Muscle layer of colon (tissue), 2 donors: Measurements from ENCODE around the gene CTNND2.
"Not testable (repeated sequence)": the region's sequence is repeated elsewhere in the genome, so short reads cannot be mapped to it uniquely, and the experiment has no call there.

Source experiments
- H3K27ac ChIP-seq: one replicate; pipeline ENCODE4 v1.7.0; 2013; ENCODE audit warnings: low read depth, mild to moderate bottlenecking, low read length, moderate library complexity
- H3K27me3 ChIP-seq, 2 donors: one replicate each; pipeline ENCODE4 v1.7.0; 2013; ENCODE audit warnings: low read length in 2 of 2, mild to moderate bottlenecking in 2 of 2; ENCODE audit not compliant: insufficient read depth in 2 of 2, control insufficient read depth in 1 of 2
- H3K36me3 ChIP-seq: one replicate; pipeline ENCODE4 v1.7.0; 2013; ENCODE audit warnings: mild to moderate bottlenecking, low read length; ENCODE audit not compliant: insufficient read depth
- H3K4me1 ChIP-seq: one replicate; pipeline ENCODE4 v1.7.0; 2013; ENCODE audit warnings: mild to moderate bottlenecking, low read length; ENCODE audit not compliant: insufficient read depth
- H3K4me3 ChIP-seq, 2 donors: one replicate each; pipeline ENCODE4 v1.7.0; 2013; ENCODE audit warnings: low read length in 2 of 2, low read depth in 1 of 2, mild to moderate bottlenecking in 1 of 2, moderate library complexity in 1 of 2
- H3K9ac ChIP-seq: one replicate; pipeline ENCODE4 v1.7.0; 2013; ENCODE audit warnings: low read length
- H3K9me3 ChIP-seq: one replicate; pipeline ENCODE4 v1.7.0; 2013; ENCODE audit warnings: mild to moderate bottlenecking, low read length
- donor health status: abdominal sarcoma.
- donor health status: Adenocarcinoma of cecum.

The CTNND2 gene

GRCh38 chr5:11449217-11449616 is 455.0 kb downstream of the CTNND2 start:
- Histone ChIP-seq H3K36me3 (no peaks in the 10 kb centered on the region), H3K4me1 (no peaks in the 10 kb centered on the region), H3K27me3 (no peaks in the 10 kb centered on the region), H3K9me3 (no peaks in the 10 kb centered on the region), H3K9ac (no peak overlapping the region), H3K27ac (no peak overlapping the region), H3K4me3 (no peak overlapping the region)

DNA sequence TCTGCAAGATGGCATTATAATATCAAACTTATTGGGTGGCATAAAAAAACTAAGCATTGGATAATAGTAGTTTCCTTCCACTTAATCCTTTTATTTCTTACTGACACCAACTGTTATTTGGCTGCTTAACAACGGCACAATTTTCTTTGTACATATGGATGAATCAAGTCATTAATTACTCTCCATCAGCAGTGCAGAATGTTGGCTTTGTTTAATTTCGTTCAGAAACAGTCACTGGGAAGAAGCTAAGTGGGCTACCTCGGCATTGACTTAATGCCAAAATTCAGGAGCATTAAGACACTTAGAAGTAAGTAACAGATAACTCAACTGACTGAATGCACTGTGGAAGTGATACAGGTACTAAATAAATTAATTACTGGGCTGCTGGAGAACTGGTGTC is 460.4 kb downstream of the CTNND2 start:
- H3K4me1 ChIP-seq: no peaks in the 10 kb centered on the region
- no peak overlapping the region for H3K4me3 ChIP-seq
- H3K36me3 ChIP-seq: no peaks in the 10 kb centered on the region
- H3K9ac ChIP-seq: no peak overlapping the region
- H3K27ac ChIP-seq: no peak overlapping the region
- no peaks in the 10 kb centered on the region for H3K27me3 ChIP-seq
- no peaks in the 10 kb centered on the region for H3K9me3 ChIP-seq

- Histone ChIP-seq H3K27ac (no peak overlapping the region), H3K9ac (no peak overlapping the region), H3K36me3 (no peaks in the 10 kb centered on the region), H3K4me1 (no peaks in the 10 kb centered on the region), H3K27me3 (no peaks in the 10 kb centered on the region), H3K9me3 (no peaks in the 10 kb centered on the region), H3K4me3 (no peak overlapping the region)
These were observed 472.1 kb downstream of the CTNND2 start for GRCh38 chr5:11432116-11432515.

GRCh38 chr5:11429254-11429653 is 475.0 kb downstream of the CTNND2 start:
- Histone ChIP-seq H3K9me3 (no peaks in the 10 kb centered on the region), H3K9ac (no peak overlapping the region), H3K27ac (no peak overlapping the region), H3K4me1 (no peaks in the 10 kb centered on the region), H3K4me3 (no peak overlapping the region), H3K36me3 (no peaks in the 10 kb centered on the region), H3K27me3 (no peaks in the 10 kb centered on the region)

DNA sequence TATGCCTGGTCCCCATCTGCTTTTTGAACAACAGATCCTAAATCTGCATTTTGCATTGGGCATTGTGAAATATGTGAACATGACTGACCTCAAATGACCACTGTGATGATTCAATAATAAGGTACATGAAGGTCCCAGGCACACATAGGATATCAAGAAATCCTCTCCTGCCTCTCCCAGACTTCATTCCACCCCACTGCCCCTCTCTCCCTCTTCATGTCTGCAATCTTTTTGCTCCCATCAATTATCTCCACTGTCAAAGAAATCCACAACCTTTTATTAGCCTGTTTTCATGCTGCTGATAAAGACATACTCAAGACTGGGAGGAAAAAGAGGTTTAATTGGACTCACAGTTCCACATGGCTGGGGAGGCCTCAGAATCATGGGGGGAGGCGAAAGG is 476.7 kb downstream of the CTNND2 start:
- no peaks in the 10 kb centered on the region for H3K36me3 ChIP-seq
- H3K4me1 ChIP-seq: no peaks in the 10 kb centered on the region
- H3K27ac ChIP-seq: no peak overlapping the region
- no peaks in the 10 kb centered on the region for H3K9me3 ChIP-seq
- H3K9ac ChIP-seq: no peak overlapping the region
- no peaks in the 10 kb centered on the region for H3K27me3 ChIP-seq
- H3K4me3 ChIP-seq: no peak overlapping the region

DNA sequence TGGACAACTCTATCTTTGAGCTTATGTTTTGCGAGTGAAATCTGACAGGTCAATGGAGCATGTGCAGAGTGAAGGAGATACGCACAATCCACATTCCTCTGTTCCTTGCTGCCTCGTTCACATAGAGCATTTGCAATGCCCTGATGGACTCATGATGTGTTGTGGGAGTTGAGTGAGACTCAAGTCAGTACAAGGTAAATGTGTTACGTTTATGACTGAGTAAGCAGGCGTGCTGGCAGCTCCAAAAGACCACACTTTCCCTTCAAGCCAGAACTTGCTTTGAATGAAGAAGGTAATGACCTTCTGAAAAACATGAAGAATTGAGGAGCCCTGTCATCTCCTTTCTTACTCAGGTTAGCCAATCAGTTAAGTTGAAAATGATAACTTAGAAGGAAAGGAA is 477.8 kb downstream of the CTNND2 start:
- Histone ChIP-seq H3K4me1 (no peaks in the 10 kb centered on the region), H3K9ac (no peak overlapping the region), H3K4me3 (no peak overlapping the region), H3K27ac (no peak overlapping the region), H3K9me3 (no peaks in the 10 kb centered on the region), H3K27me3 (no peaks in the 10 kb centered on the region), H3K36me3 (no peaks in the 10 kb centered on the region)

DNA sequence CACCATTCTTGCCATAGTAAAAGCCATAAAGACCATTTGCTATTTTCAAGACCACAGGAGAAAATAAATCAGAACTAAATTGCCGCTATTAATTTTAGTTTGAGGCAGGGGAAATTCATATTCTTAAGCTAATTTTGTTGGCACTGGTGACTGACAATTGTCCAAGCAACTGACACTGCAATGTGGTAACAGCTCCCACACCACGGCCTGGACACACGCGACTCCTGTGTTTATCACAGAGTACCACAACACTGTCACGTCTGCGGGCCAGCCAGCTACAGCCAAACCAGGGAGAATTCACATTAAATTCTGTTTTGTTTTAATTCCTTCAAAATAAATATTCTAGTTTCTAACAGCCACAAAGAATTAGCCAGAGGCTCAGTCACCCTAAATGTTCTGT is 481.9 kb downstream of the CTNND2 start:
- Histone ChIP-seq H3K36me3 (no peaks in the 10 kb centered on the region), H3K4me1 (no peaks in the 10 kb centered on the region), H3K27me3 (no peaks in the 10 kb centered on the region), H3K27ac (no peak overlapping the region), H3K9me3 (no peaks in the 10 kb centered on the region), H3K9ac (no peak overlapping the region), H3K4me3 (no peak overlapping the region)

DNA sequence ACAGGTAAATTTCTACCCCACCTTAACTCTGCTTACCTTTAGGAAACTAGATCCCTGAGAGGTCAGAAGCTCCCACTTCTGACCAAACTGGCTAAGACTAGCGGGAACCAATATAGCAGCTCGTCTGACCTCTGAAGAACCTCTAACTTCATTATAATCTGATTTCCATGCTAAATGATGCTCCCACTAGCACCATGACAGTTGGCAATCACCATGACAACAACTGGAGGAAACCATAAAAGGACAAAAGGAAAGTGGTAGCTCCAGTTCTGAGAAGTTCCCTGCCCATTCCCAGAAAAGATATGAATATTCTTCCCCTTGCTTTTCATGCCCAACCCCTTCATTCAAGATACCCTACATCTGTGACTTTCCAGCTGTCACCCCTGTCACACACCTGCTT is 483.3 kb downstream of the CTNND2 start:
- no peaks in the 10 kb centered on the region for H3K4me1 ChIP-seq

DNA sequence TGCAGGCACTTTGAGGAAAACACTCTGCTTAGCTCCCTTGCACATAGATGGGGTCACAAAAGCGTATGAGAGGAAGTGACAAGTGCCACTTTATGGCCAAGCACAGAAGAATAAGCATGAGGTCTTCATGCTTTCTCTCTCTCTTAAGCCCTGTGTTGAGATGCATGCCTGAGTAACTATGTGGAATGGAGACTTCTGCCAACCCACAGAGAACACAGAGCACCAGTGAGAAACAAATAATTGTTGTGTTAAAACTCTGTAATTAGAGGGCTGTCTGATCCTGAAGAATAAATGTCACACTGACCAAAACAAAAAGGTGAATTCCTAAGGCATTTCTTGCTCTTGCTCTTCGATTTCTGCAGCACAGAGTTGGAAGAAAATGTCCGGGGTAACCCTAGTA is 488.5 kb downstream of the CTNND2 start:
- Histone ChIP-seq H3K9me3 (no peaks in the 10 kb centered on the region), H3K27ac (no peak overlapping the region), H3K4me3 (no peak overlapping the region), H3K27me3 (no peaks in the 10 kb centered on the region), H3K9ac (no peak overlapping the region), H3K4me1 (no peaks in the 10 kb centered on the region), H3K36me3 (no peaks in the 10 kb centered on the region)

More for the DNA sequence above, 483.3 kb downstream of the CTNND2 start:
- no peak overlapping the region for H3K9ac ChIP-seq
- H3K27ac ChIP-seq: no peak overlapping the region
- no peaks in the 10 kb centered on the region for H3K9me3 ChIP-seq
- H3K36me3 ChIP-seq: no peaks in the 10 kb centered on the region
- H3K4me3 ChIP-seq: no peak overlapping the region
- H3K27me3 ChIP-seq: no peaks in the 10 kb centered on the region

- not testable (repeated sequence) for H3K27me3 ChIP-seq, H3K4me3 ChIP-seq, H3K4me1 ChIP-seq, H3K9ac ChIP-seq, H3K9me3 ChIP-seq, H3K36me3 ChIP-seq, H3K27ac ChIP-seq
These were observed 489.5 kb downstream of the CTNND2 start for GRCh38 chr5:11414732-11415131.

DNA sequence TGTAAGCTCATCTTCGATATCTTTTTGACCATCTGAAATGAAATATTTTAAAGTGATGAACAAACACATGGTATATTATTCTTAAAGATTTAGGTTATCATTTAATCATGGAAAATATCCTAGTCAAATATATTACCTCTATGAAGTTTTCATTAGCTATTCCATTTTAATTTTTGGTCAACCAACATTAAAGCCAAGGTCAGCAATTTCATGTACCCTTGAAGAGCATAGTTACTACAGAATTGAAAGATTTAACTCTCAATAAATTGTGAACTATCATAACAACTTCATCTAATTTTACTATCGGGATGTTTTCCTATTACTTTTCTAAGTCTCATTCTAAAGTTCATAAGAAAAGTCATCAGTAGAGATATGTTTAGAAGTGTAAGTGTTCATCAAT is 492.6 kb downstream of the CTNND2 start:
- no peak overlapping the region for H3K9ac ChIP-seq
- H3K9me3 ChIP-seq: no peaks in the 10 kb centered on the region
- no peaks in the 10 kb centered on the region for H3K27me3 ChIP-seq
- H3K4me3 ChIP-seq: no peak overlapping the region
- H3K36me3 ChIP-seq: no peaks in the 10 kb centered on the region
- H3K27ac ChIP-seq: no peak overlapping the region
- no peaks in the 10 kb centered on the region for H3K4me1 ChIP-seq

GRCh38 chr5:11407556-11408145 is 496.6 kb downstream of the CTNND2 start:
- H3K9ac ChIP-seq: no peak overlapping the region
- H3K4me3 ChIP-seq: no peak overlapping the region
- no peak overlapping the region for H3K27ac ChIP-seq
- H3K36me3 ChIP-seq: no peaks in the 10 kb centered on the region
- H3K9me3 ChIP-seq: no peaks in the 10 kb centered on the region
- H3K27me3 ChIP-seq: no peaks in the 10 kb centered on the region
- H3K4me1 ChIP-seq: no peaks in the 10 kb centered on the region
